A204.1 (cell line): ENCODE measurements around the gene FAM83C.

Experiments used
- FAIRE-seq: peaks from 2 replicates; lab custom pipeline; 2012; peaks lifted over from hg19 to GRCh38; lab: Jason Lieb, UNC

FAM83C gene

DNA sequence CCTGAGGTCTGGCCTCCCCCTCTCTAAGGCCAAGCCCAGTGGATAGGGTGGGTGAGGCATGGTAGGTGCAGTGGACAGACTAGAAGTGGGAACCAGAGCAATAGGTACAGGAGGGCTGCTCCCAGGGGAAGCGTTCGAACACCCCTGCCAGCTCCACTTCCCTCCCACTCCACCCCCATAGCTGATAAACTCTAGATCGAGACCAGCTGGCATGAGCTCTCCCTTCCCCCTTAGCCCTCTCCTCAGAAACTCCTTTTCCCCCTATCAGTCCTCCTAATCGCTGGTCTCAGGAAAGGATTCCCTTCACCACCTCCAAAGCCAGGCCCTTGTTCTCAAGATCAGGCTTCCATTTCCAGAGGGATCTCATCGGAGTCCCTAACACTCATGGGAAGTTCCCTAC, 6.0 kb upstream of the FAM83C start:
- no peak for FAIRE-seq

DNA sequence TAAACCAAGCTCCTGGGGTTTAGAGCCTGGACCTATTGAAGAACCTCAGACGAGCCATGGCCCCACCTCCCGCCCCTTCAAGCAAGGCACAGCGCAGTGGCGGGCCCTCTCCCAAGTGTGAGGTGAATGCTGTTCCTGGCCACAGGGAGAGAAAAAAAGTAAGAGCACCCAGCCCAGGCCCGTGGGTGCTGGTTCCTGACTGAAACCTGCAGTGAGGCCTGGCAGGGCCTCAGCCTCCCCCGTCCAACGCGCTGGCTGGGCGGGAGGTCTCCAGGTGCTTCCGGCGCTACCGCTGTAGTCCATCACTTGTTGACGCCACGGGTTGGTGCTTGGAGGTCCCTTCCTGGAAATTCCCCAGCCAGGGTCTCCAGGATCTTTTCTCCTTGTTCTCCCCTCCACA, 5.5 kb upstream of the FAM83C start:
- FAIRE-seq: no peak

DNA sequence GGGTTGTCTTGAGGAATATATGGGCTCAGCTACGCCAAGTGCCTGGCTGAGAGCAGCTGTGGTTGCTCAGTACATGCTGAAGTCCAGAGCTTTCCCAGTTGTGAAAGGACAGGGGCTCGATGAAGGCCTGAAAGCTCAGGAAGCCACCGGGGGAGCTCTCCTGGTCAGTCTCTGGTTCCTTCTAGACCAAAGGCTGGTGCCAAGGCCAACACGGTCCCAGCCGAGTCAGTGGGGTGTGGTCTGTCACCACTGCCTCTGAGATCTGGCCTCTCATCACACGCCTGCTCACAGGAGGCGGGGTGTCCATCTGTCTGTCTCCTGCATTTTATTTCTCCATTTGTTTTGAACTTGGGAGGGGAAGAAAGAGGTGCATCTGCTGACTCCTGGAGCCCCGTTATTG, 4.9 kb upstream of the FAM83C start:
- no peak for FAIRE-seq

DNA sequence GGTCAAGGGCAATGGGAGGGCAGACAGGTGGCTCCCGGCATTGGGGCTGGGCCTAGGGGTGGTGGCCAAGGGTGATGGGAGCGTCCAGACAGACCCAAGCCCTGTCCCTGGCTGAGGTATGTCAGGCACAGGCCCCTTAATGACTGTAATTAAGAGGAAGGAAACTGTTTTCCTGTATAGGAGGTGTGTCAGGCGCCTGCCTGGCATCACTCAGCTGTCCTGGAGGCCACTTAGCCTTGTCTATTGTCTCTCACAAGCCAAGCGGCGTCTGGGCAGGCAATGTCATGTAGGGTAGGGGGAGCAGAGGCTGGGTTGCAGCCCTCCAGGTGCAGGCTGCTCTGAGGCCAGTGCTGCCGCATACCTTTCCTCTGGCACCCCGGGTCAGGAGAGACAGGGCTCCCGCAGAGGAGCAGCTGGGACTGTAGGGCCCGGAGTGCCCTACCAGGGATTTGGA, 3.9 kb upstream of the FAM83C start:
- no peak for FAIRE-seq

DNA sequence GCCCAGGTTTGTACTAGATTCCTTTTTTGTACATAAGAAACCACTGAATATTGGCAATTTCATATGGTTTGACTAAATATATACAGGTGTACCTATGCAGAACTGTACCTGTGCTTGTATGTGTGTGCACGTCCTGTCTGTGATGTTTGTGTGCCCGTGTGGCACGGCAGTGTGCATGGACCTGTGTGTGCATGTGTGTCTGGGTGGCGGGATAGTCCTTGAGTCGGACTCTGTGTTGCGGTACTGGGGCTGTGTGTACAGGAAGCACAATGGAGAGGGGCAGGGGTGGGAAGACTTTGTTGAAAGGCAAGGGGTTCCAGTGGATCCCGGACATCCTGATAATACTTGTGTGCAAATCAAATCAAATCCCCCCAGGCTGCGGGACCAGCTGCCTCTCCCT, 3.4 kb upstream of the FAM83C start:
- no peak for FAIRE-seq

DNA sequence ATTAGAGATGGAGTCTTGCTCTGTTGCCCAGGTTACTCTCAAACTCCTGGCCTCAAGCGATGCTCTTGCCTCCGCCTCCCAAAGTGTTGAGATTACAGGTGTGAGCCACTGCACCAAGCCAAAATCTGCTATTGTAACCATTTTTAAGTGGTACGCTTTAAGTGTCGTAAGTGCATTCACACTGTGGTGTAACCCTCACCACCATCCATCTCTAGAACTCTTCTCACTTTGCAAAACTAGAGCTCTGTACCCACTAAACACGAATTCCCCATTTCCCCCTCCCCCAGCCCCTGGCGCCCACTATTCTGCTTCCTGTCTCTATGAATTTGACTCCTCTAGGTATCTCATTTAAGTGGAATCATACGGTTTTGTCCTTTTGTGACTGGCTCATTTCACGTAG, 2.8 kb upstream of the FAM83C start:
- FAIRE-seq: no peak

DNA sequence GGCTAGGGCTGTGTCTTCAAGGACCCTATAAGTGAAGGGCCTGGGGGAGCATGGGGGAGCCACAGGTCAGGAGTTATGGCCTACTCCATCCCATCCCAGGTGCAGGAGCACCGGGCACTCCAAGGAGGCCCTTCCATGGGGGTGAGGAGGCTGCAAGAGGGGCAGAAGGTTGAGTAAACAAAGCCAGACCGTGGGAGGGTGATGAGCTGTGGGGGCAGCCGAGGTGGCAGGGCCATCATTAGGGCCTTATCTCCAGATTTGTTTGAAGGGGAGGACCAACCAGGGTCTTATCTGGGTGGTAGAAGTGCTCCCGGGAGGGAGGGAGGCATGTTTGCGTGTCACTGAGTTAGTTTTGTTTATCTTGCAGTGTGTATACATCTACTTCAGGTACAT, 2.1 kb upstream of the FAM83C start:
- FAIRE-seq: no peak

DNA sequence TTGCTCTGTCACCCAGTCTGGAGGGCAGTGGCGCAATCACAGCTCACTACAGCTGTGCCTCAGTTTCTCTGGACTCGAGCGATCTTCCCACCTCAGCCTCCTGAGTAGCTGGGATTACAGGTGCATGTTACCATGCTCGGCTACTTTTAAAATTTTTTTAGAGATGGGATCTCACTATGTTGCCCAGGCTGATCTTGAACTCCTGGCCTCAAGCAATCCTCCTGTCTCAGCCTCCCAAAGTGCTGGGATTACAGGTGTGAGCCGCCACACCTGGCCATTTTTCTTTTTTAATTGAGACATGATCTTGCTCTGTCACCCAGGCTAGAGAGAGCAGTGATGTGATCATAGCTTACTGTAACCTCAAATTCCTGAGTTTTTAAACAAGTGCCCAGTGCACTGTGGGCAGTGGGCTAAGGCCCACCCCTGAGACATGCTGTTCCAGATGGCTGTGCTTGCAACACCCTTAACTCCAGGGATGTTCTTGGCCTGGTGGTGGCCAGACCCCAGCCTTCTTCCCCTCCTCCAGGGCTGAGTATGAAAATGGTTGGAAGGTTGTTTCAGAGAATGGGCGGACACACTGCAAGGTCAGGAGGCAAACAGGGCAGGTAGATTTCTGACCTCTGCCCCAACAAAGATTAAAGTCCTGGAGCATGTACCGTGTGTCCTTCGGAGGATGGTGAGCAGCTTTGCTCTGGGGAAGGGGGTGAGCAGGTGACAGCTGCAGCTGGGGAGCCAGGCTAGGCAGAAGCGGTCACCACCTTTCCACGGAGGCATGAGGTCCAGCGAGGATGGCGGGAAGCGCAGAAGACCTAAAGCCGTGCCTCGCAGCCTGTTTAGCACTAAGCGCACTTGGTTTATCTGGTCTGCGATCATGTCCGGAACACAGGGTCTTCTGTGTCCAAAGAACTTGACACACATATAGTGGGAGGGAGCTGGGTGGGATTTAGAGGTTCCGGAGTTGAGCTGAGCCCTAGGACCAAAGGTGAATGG, 1.4 kb upstream of the FAM83C start:
- no peak for FAIRE-seq

DNA sequence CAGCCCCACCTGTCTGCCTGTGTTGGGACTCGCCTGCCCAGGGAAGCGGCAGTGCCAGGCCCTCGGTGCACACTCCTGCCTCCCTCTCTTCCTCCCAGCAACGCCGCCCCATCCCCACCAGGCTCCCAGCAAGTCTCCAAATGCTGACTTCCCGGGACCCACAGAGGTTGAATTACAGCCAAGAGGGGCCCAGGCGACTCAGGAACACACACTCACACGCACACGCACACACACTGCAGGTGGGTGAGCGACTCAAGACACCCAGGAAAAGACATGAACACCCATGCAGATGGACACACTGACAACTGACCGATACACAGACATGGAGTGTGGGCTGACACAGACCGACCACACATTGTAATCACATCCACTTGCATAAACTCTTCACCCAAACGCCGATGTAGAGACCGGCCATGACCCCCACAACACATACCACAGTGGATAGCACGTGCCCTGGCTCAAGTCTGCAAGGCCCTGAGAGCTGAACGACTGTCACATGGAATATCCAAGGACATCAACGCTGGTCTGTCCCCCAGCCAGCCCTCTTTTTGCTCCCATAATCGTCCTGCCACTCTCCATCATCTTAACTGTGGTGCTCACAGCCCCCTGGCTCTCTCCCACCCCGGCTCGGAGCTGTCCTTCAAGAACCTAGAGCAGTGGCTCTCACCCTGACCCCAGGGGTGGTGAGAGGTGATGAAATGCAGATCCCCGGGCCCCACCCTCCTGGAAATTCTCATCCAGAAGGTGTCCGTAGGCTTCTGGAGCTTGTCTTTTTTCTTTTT, 470 bp upstream of the FAM83C start:
- FAIRE-seq: no peak

DNA sequence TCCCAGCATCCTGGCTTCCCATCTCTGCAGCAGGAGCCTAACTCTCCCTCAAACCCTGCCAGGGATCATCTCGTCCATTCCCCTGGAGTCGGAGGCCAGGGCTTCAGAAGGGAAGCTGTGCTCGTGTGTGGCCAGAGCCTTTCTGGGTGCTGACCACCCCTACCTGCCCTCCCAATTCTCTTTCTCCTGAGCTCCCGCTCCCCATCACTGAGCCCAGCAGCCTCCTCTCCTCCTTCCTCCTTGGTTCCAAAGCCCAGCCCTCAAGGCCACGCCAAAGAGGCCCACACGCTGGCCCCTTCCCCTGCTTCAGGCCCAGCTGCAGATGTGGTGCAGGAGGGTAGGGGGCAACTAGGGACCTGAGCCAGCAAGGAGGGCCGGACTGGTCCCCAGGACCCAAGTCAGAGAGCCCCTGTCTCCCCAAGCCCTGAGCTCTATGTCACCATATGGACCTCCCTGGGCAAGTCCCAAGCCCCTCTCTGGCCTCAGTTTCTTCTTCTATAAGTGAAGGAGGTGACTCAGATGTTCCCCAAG, 1.3 kb downstream of the FAM83C start:
- no peak for FAIRE-seq

DNA sequence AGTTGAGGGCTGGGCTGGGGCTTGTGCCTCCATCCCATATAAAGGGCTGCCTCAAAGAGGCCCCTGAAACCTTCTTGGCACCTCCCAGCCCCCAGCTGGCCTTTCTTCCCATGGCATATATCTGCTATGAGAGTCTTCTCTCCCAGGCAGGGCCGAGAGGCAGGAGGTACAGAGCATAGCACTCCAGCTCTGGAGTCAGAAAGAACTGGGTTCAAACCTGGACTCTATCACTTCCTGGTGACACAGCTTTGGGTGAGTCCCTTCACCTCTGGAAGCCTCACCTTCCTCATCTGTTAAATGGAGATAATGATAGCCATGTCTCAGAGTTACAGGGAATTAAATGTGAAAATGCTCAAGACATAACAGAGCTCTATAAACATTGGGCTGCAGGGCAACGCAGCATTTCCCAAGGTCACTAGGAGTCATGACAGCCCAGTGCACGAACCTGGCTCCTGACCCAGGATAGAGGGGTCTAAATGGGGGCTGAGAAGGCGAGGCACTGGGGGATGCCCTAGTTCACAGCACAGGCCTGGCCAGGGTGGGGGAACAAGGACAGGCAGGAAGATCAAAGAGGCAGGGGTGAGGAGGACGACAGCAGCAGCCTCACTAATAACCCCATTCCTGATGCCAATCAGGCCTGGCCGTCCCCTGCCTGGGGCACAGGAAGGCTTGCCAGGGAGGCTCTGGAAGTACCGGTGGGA, 1.9 kb downstream of the FAM83C start:
- FAIRE-seq: no peak

DNA sequence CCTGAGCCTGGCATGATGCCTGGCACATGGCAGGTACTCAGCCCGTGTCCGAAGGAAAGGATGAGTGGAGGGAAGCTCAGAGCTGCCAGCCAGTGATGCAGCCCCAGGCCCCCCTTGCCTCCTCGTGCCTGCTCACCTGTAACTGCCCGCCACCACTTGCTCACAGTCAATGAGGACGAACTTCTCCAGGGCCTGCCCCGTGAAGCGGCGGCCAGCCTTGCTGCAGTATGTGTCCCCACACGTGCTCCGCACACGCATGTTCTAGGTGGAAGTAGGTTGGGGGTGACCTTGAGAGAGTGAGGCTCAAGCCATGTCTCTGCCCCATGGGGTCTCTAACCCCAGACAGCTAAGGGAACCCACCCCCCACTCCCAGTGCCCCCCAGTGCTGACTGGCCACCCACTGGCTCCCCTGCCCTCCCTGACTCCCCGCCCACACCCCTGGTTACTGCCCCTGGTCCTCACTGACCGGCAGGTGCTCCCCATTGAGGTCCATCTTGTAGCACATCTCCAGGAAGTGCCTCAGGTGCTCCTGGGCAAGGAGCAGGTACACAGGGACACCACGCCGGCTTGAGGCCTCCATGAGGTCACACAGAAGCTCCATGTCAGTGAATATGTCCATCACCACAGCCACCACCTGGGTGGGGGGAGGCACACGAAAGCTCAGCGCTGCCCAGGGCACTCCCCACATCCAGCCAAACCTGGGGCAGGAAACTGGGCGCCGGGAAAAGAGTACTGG, 3.7 kb downstream of the FAM83C start:
- FAIRE-seq: no peak

DNA sequence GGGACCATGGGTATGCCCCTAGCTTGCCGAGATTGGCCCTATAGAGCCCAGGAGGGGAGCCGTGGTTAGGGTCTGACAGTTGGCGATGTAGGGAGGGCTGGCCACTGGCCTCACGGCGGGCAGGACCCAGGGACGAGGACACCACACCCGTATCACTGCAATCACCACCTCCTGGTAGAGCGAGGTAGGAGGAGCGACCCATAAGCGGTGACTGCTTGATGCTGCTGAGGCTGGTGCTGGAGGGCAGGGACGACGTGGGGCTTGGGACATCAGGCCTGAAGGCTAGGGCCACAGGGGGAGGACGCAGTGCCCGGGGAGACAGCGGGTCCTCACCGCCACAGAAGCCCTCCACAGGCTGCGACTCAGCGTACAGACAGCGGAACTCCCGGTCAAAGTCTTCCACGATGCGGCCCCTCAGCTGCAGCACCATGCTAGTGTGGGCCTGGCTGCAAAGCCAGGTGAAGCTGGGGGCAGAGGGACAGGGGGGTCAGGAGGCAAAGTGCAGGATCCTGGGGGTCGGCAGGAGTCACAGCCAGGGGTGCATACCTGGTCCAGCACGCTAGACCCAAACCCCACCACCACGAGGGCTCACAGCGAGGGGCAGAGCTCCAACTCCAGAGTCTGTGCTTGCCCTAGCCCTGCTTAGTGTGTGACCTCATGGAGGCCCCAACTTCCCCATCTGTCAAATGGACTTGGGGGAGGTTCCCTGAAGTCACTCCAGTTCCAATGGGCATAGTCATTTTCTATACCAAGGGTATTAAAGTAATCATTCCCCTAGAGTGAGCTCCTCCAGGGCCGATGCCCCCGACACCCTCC, 4.5 kb downstream of the FAM83C start:
- FAIRE-seq: no peak

DNA sequence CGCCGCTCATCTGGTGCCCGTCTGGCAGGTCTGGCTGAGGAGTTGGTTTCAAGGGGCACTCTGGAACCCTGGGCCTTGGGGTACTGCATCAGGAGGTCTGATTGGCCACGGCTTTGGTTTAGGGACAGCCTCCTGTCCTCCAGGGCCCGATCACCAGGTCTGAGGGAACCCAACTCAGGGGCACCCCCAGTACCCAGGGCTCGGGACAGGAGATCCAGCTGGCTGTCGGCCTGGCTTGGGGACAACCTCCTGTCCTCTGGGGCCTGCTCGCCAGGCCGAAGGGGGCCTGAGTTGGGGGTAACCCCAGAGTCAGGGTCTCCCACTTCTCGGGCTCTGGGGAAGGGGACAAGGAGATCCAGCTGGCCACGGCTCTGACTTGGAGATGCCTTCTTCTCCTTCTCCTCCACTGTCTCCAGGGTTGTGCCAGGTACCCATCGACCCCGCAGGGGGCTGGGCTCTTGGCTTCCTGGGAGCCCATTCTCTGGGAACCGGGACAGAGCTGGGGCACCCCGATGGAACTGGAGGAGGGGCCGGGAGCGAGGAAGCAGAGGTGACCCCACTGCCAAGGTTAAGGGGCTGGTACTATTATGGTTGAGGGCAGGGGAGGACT, 5.2 kb downstream of the FAM83C start:
- FAIRE-seq: no peak

DNA sequence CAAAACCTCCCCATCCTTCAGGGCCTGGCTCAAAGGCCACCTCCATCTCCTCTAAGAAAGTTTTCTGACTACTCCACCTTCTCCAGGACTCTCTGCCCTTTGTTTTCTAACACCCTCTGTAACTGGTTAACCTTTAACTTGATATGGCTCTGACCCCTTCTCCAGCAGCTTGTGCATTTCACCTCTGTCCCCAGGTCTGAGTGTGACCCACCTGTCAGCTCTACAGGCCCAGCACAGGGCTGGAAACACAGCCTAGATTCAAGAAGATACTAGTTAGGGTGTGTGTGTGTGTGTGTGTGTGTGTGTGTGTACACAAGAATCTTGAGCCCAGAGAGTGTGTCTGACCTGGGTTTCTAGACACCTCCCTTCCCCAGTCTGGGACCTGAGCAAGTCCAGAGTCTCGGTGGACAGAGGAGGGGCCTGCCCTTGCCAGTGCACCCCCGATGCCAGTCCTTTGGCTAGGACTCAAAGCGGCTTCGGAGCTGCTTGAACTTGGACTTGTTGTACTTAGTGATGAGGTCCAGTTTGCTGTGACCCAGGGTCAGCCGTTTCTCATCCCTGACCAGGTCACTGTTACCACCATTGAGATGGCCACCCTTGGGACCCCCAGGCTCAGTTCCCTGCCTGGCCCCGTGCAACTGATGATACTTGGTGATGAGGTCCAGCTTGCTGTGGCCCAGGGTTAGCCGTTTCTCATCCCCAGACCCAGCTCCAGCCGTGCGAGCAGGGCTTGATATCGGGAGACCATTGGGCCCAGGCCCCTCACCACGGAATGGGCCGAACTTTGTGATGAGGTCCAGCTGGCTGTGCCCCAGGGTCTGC, 5.9 kb downstream of the FAM83C start:
- no peak for FAIRE-seq

DNA sequence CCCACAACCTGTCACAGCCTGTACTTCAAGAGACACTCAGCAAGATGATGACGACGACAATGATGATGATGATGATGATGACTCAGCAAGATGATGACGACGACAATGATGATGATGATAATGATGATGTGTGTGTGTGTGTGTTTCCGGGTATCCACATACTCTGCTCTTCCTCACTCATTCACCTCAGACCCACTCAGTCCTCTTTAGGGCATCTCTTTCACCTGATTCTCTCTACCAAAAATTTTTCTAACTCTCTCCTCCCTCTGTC, 6.5 kb downstream of the FAM83C start:
- FAIRE-seq: no peak

DNA sequence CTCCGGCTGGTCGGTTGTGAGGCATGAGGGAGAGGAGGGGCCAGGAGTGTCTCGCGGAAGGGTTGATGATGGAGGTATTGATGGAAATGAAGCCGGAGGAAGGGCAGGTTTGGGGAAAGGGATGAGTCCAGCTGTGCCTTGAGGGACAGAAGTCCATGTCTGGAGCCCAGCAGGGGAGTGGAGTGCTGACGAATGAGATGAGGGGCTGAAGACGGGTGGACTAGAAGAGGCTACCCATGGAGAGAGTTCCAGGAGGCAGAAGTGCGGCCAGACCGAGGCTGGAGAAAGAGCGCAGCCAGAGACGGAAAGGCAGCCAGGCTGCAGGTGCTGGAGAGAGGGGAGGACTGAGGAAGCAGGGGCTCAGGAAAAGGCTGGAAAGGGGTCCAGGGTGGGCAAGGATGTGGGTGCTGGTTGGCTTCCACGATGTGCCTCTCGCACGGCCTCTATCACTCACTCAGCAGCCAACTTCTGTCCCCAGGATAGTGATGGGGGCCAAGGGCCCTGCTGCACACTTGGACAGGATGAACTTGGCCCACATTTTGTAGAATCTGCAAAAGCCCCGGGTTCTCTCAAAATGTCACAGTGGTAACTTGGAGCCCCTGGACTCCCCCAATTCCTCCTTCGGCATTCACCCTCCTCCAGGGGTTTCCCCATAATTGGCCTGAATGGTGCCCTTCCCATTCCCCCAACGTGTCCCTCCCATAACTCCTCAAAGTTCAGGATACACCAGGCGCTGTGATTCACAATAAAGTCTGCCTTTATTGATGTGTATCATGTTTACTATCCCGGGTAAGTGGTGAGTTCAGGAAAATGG, 7.0 kb downstream of the FAM83C start:
- FAIRE-seq: no peak

DNA sequence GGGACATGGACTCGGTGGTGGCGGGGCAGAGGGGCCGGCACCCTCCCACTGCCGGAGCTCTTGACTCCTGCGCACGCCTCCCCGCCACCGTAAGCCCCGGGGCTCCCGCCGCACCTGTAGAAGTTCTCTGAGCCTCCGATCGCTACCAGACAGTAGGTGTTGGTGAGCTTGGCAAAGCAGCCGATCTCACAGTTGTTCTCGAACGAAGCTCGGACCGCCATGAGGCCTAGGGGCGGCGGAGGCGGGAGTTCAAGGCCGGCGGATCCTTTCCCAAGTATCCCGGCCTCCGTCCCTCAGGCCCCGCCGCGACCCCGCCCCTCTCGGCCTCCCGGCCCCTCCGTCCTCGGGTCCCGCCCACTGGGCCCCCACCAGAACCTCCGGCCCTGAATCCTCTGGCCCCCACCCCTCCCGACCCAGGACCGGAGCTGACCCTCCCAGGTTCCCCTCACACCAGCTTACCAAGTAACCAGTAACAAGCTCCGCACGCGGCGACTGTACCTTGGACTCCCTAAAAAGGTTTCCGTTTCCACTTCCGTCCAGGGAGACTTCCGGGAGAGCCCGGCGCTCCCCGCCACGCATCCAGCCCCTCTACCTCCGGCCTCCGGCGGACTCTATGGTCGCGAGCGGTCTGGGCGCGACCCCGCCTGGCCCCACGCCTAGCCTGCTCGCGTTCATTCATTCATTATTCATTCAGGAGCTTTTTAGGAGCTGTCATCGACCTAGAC, 7.8 kb downstream of the FAM83C start, which contains the start of gene EIF6:
TSS of gene EIF6 (minus strand) at position 506 of the 725 bp plus-strand sequence. CDS start at position 221, 285 bp downstream.
- peak; percentile 37 for FAIRE-seq
